Liver (tissue), 3 donors: ENCODE results near the gene KRT222.

Source experiments
- EGR1 ChIP-seq, 2 donors: IDR thresholded peaks; 2 replicates each; pipeline ENCODE4 v1.6.1; 2016 to 2018; ENCODE audit warnings: antibody characterized with exemption in 2 of 2, low read depth in 2 of 2
- GABPA ChIP-seq, 2 donors: IDR thresholded peaks in 1 of 2; conservative IDR thresholded peaks in 1 of 2; 2 replicates each; pipeline ENCODE4 v1.6.1; 2016; ENCODE audit warnings: antibody characterized with exemption in 2 of 2, mild to moderate bottlenecking in 1 of 2, moderate library complexity in 1 of 2
- HNF4A ChIP-seq, 2 donors: conservative IDR thresholded peaks; 2 replicates each; pipeline ENCODE4 v1.6.1; 2016; ENCODE audit warnings: antibody characterized with exemption in 2 of 2, mild to moderate bottlenecking in 2 of 2
- NR2F2 ChIP-seq: IDR thresholded peaks from 2 replicates; pipeline ENCODE4 v1.6.1; 2016; ENCODE audit warnings: antibody characterized with exemption
- RAD21 ChIP-seq, 2 donors: IDR thresholded peaks; 2 replicates each; pipeline ENCODE4 v1.6.1; 2016; ENCODE audit warnings: antibody characterized with exemption in 2 of 2, mild to moderate bottlenecking in 2 of 2
- SP1 ChIP-seq: IDR thresholded peaks from 2 replicates; pipeline ENCODE4 v1.6.1; 2018; ENCODE audit warnings: antibody characterized with exemption, mild to moderate bottlenecking
- TAF1 ChIP-seq: conservative IDR thresholded peaks from 2 replicates; pipeline ENCODE4 v1.6.1; 2016; ENCODE audit warnings: antibody characterized with exemption, mild to moderate bottlenecking
- TF ChIP-seq, protein P1 (sequence below): fragments of 150-350 bp; IDR thresholded peaks from 2 replicates; pipeline ENCODE4 v1.5.1; 2017; ENCODE audit warnings: improper control_type of control experiment, low read depth, low read length; ENCODE audit not compliant: missing input control
- TF ChIP-seq, protein P2 (sequence below): IDR thresholded peaks from 2 replicates; pipeline ENCODE4 v1.6.1; 2016; ENCODE audit warnings: antibody characterized with exemption
- TF ChIP-seq, protein P3 (sequence below): IDR thresholded peaks from 2 replicates; pipeline ENCODE4 v1.6.1; 2016; ENCODE audit warnings: antibody characterized with exemption
- TF ChIP-seq, protein P4 (sequence below): IDR thresholded peaks from 2 replicates; pipeline ENCODE4 v1.6.1; 2016; ENCODE audit warnings: antibody characterized with exemption
- donor health status: healthy.
- donor health status: healthy.

DNA sequence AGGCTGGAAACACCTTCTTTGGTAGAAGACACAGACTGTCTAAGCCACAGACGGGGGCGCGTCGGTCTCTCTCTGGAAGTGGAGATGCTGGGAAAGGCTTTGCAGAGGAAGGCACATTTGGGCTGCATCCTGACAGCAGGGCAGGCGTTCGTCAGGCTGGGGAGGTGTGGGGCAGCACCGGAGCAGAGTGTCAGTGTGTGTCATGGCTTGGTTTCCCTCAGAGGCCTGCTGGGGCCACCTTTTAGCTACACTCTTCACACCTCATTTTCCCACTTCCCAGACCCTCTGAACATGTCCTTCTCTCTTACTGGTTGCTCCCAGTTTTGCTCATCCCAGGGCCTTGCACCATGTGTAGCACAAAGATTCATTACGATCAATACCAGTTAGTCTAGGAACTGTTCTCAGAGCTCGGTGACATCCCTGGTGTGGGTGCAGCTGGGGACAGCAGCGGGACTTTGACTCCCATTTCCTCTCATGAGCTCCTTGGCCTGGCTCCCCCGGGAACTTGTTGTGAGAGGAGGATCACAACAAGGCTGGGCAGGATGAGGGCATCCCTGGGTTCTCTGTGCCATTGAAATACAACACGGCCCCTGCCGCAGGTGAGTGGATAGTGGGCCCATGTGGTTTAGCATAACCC, 50.4 kb downstream of the KRT222 start:
- TF ChIP-seq, protein P1, sequence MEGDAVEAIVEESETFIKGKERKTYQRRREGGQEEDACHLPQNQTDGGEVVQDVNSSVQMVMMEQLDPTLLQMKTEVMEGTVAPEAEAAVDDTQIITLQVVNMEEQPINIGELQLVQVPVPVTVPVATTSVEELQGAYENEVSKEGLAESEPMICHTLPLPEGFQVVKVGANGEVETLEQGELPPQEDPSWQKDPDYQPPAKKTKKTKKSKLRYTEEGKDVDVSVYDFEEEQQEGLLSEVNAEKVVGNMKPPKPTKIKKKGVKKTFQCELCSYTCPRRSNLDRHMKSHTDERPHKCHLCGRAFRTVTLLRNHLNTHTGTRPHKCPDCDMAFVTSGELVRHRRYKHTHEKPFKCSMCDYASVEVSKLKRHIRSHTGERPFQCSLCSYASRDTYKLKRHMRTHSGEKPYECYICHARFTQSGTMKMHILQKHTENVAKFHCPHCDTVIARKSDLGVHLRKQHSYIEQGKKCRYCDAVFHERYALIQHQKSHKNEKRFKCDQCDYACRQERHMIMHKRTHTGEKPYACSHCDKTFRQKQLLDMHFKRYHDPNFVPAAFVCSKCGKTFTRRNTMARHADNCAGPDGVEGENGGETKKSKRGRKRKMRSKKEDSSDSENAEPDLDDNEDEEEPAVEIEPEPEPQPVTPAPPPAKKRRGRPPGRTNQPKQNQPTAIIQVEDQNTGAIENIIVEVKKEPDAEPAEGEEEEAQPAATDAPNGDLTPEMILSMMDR, result no peak
- no peak for TF ChIP-seq TAF1
- TF ChIP-seq, protein P2, sequence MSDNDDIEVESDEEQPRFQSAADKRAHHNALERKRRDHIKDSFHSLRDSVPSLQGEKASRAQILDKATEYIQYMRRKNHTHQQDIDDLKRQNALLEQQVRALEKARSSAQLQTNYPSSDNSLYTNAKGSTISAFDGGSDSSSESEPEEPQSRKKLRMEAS, result no peak
- no peak for TF ChIP-seq EGR1 (IDR thresholded peaks at IDR 0.05; ENCODE audit: low read depth in 2 of 2)
- TF ChIP-seq RAD21 (IDR thresholded peaks at IDR 0.05), result no peak
- TF ChIP-seq SP1, result no peak
- no peak for TF ChIP-seq GABPA (IDR thresholded peaks at IDR 0.05 in 1 of 2, conservative IDR thresholded peaks at IDR 0.05 in 1 of 2)
- TF ChIP-seq, protein P3, sequence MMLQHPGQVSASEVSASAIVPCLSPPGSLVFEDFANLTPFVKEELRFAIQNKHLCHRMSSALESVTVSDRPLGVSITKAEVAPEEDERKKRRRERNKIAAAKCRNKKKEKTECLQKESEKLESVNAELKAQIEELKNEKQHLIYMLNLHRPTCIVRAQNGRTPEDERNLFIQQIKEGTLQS, result no peak
- TF ChIP-seq, protein P4, sequence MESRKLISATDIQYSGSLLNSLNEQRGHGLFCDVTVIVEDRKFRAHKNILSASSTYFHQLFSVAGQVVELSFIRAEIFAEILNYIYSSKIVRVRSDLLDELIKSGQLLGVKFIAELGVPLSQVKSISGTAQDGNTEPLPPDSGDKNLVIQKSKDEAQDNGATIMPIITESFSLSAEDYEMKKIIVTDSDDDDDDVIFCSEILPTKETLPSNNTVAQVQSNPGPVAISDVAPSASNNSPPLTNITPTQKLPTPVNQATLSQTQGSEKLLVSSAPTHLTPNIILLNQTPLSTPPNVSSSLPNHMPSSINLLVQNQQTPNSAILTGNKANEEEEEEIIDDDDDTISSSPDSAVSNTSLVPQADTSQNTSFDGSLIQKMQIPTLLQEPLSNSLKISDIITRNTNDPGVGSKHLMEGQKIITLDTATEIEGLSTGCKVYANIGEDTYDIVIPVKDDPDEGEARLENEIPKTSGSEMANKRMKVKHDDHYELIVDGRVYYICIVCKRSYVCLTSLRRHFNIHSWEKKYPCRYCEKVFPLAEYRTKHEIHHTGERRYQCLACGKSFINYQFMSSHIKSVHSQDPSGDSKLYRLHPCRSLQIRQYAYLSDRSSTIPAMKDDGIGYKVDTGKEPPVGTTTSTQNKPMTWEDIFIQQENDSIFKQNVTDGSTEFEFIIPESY, result no peak
- no peak for TF ChIP-seq HNF4A (conservative IDR thresholded peaks at IDR 0.05)
- no peak for TF ChIP-seq NR2F2
